GM19043 (cell line): ENCODE results near the gene KANSL3.

Experiments used
- ATAC-seq: cut with Tn5 transposase; IDR thresholded peaks from one replicate; pipeline ENCODE4 v1.9.1; 2021; ENCODE audit warnings: low read depth; ENCODE audit not compliant: unreplicated experiment

KANSL3 gene

GRCh38 chr2:96608469-96609455 lies 29.4 kb downstream of the KANSL3 start:
- no peak for ATAC-seq

- ATAC-seq: no peak
Measured at GRCh38 chr2:96604104-96604503, 34.0 kb downstream of the KANSL3 start.

GRCh38 chr2:96602330-96602823 lies 35.7 kb downstream of the KANSL3 start:
- ATAC-seq: no peak

- no peak for ATAC-seq
Measured at GRCh38 chr2:96601382-96602292, 36.5 kb downstream of the KANSL3 start.

- no peak for ATAC-seq
Measured at GRCh38 chr2:96599941-96600340, 38.2 kb downstream of the KANSL3 start.

GRCh38 chr2:96596596-96596995 lies 41.5 kb downstream of the KANSL3 start:
- no peak for ATAC-seq

- no peak for ATAC-seq
Measured at GRCh38 chr2:96594691-96595152, 43.4 kb downstream of the KANSL3 start.

GRCh38 chr2:96594282-96594681 lies 43.8 kb downstream of the KANSL3 start:
- ATAC-seq: no peak

GRCh38 chr2:96591494-96591893 lies 46.6 kb downstream of the KANSL3 start:
- no peak for ATAC-seq

GRCh38 chr2:96591054-96591453 lies 47.1 kb downstream of the KANSL3 start:
- ATAC-seq: no peak

GRCh38 chr2:96587843-96588242 lies 50.3 kb downstream of the KANSL3 start:
- ATAC-seq: no peak

- ATAC-seq: no peak
Measured at GRCh38 chr2:96584017-96584416, 54.1 kb downstream of the KANSL3 start.

- ATAC-seq: no peak
Measured at GRCh38 chr2:96580771-96581170, 57.3 kb downstream of the KANSL3 start.

- ATAC-seq: no peak
Measured at GRCh38 chr2:96579422-96579821, 58.7 kb downstream of the KANSL3 start.

GRCh38 chr2:96578731-96579130 lies 59.4 kb downstream of the KANSL3 start:
- no peak for ATAC-seq

GRCh38 chr2:96577501-96577900 lies 60.6 kb downstream of the KANSL3 start:
- no peak for ATAC-seq

- no peak for ATAC-seq
Measured at GRCh38 chr2:96575785-96576456, 62.2 kb downstream of the KANSL3 start.

GRCh38 chr2:96574364-96574763 lies 63.7 kb downstream of the KANSL3 start:
- ATAC-seq: no peak

- no peak for ATAC-seq
Measured at GRCh38 chr2:96568094-96568493, 70.0 kb downstream of the KANSL3 start.

GRCh38 chr2:96565111-96565510 lies 73.0 kb downstream of the KANSL3 start:
- no peak for ATAC-seq
